ENCODE data around the gene DBX1. TPM values are rescaled to one million over a fixed set of nuclear protein-coding genes. Genes with fewer than 3 reads are reported as not detected.

DBX1 gene
- total and polyA plus RNA-seq, 8 donors, result not detected

DNA sequence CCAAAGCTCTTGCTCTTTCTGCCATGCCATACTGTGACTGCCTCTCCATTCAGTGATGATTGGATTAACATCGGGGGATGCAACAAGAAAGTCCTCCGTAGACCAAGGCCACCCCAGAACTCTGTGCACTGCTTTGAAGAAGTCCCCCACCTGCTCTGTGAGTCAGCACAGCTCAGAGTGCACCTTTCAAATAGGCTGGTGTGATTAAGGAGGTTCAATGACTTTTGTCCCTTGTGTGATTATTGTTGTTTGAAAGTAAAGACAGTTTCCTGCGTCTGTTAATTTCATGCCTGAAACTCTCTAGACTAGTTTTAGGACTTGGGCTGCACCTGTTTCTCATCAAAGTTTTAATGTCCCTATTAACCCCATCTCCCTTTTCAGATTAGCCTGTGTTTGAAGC is 33.0 kb upstream of the DBX1 start:
- ATAC-seq, result no peak
- Histone ChIP-seq H3K27ac (no peak overlapping the region), H3K9me3 (no peaks in the 10 kb centered on the region), H3K27me3 (no peaks in the 10 kb centered on the region), H3K4me1 (no peaks in the 10 kb centered on the region), H3K36me3 (no peaks in the 10 kb centered on the region), H3K4me3 (no peak overlapping the region)
- TF ChIP-seq, protein P1, sequence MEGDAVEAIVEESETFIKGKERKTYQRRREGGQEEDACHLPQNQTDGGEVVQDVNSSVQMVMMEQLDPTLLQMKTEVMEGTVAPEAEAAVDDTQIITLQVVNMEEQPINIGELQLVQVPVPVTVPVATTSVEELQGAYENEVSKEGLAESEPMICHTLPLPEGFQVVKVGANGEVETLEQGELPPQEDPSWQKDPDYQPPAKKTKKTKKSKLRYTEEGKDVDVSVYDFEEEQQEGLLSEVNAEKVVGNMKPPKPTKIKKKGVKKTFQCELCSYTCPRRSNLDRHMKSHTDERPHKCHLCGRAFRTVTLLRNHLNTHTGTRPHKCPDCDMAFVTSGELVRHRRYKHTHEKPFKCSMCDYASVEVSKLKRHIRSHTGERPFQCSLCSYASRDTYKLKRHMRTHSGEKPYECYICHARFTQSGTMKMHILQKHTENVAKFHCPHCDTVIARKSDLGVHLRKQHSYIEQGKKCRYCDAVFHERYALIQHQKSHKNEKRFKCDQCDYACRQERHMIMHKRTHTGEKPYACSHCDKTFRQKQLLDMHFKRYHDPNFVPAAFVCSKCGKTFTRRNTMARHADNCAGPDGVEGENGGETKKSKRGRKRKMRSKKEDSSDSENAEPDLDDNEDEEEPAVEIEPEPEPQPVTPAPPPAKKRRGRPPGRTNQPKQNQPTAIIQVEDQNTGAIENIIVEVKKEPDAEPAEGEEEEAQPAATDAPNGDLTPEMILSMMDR (IDR thresholded peaks at IDR 0.05), result no peak
- no peak for DNase-seq
- intact Hi-C loops (cut with DNase I), result no loop called here

DNA sequence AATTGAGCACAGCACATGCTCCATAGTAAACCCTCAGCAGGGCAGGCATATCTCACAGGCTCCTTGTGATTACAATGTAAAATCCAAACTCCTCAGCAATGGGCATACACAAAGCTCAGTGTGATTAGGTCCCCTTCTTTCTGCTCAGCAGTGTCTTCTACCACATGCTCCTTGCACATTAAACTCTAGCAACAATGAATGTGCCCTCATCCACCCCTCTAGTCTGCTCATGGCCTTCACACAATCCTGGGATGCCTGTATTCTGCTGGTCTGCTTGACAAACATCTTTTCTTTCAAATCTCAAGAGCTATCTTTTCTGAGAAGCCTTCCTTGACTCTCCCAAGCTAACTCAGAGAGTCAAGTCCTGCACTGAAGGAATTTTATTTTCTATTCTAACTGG is 32.4 kb upstream of the DBX1 start:
- H3K27ac ChIP-seq, result no peak overlapping the region
- ATAC-seq, result no peak

DNA sequence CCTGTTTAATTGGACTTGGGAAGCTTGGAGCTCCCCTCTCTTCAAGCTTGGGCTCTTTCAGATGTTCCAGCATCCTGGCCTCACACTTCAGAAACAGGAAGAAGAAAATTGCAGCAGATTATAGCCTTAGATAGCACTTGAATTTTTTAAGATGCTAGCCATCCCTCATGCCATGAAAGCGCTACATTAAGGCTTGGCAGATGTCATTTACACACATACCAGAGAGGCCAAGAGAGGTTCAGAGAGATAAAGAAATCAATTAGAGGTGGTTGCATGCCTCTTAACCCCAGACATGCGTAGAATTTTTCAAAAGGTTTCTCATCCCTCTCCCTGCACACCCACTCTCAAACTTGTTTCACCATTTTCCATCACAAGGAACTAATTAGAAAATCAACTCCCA is 31.9 kb upstream of the DBX1 start:
- H3K4me1 ChIP-seq, result no peaks in the 10 kb centered on the region
- H3K4me3 ChIP-seq, result no peak overlapping the region
- TF ChIP-seq, protein P1 (IDR thresholded peaks at IDR 0.05), result no peak

More for the DNA sequence above, 32.4 kb upstream of the DBX1 start:
- no peaks in the 10 kb centered on the region for H3K4me1 ChIP-seq
- no peak overlapping the region for H3K4me3 ChIP-seq
- no peaks in the 10 kb centered on the region for H3K36me3 ChIP-seq
- no peaks in the 10 kb centered on the region for H3K27me3 ChIP-seq
- no peaks in the 10 kb centered on the region for H3K9me3 ChIP-seq
- intact Hi-C loops (cut with DNase I), result no loop called here
- DNase-seq, result no peak
- TF ChIP-seq, protein P1 (IDR thresholded peaks at IDR 0.05), result no peak

DNA sequence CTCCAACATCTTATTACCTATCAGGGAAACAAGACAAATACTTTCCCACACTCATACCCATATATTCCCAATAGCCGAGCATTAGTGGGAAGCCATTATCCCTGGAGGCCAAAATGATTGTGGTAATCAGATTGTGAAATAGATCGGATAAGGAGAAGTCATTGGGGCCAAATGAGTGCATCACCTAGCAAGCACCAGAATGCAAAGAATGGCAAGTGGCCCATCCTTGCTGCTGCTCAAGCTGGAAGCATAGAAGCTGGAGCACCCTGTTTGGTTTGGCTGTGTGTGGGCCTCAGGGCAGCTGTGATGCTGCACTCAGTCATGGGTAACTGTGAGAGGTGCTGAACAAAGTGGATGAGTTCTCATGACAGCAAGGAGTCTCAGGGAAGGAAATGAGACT is 18.7 kb upstream of the DBX1 start:
- Histone ChIP-seq H3K27ac (no peak overlapping the region), H3K27me3 (peaks cover 0 to 27% of the 10 kb centered on the region in 2 donors), H3K4me3 (no peak overlapping the region), H3K9me3 (no peaks in the 10 kb centered on the region), H3K36me3 (no peaks in the 10 kb centered on the region), H3K4me1 (no peaks in the 10 kb centered on the region)
- intact Hi-C loops (cut with DNase I), result no loop called here
- TF ChIP-seq, protein P1 (IDR thresholded peaks at IDR 0.05), result no peak
- DNase-seq (no peak), ATAC-seq (no peak)

More for the DNA sequence above, 31.9 kb upstream of the DBX1 start:
- no peak for DNase-seq
- Histone ChIP-seq H3K27me3 (no peaks in the 10 kb centered on the region), H3K27ac (no peak overlapping the region), H3K9me3 (no peaks in the 10 kb centered on the region), H3K36me3 (no peaks in the 10 kb centered on the region)
- intact Hi-C loops (cut with DNase I), result no loop called here
- ATAC-seq, result no peak

DNA sequence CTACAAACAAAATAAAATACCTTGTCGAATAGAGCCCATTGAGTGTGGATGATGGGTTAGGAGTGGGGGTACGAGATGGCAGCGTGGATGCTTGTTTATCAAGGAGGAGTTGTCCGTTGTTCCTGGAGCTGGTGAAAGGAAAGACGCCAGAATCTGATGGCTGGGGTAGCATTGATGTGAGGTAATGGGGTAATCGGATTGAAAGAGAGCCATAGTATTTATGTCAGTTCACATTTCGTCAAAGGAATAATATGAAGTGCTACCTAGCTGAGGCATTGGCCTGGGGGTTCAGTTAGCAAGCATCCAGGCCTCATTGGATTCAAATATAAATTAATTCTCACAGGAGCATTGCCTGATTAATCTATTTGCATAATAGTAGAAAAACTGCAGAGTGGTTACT is 16.9 kb upstream of the DBX1 start:
- Histone ChIP-seq H3K9me3 (no peaks in the 10 kb centered on the region), H3K27ac (no peak overlapping the region), H3K27me3 (peaks cover 0 to 27% of the 10 kb centered on the region in 2 donors), H3K4me1 (no peaks in the 10 kb centered on the region), H3K36me3 (no peaks in the 10 kb centered on the region), H3K4me3 (no peak overlapping the region)
- ATAC-seq, result no peak
- TF ChIP-seq, protein P1 (IDR thresholded peaks at IDR 0.05), result no peak
- intact Hi-C loops (cut with DNase I), result no loop called here
- DNase-seq, result no peak

All from left lung (tissue), 10 donors.